ENCODE measurements around the gene ACAA2. TPM values are rescaled to one million over a fixed set of nuclear protein-coding genes. Genes with fewer than 3 reads are reported as not detected.
A peak's percentile ranks its signal among the peaks of the same experiment; 100 is the strongest.
"Not testable (repeated sequence)": the region's sequence is repeated elsewhere in the genome, so short reads cannot be mapped to it uniquely, and the experiment has no call there.

ACAA2 gene
- total and polyA plus RNA-seq, 2 experiments from 2014 or later, result 174 to 189 TPM

- no peaks in the 10 kb centered on the region for H3K4me1 ChIP-seq (ENCODE audit: insufficient read depth)
- TF ChIP-seq EZH2phosphoT487 (IDR thresholded peaks at IDR 0.05; ENCODE audit: low read depth, severe bottlenecking, unreplicated experiment) (no peak), CTCF (IDR thresholded peaks at IDR 0.05; ENCODE audit: poor library complexity) (no peak), EZH2 (IDR thresholded peaks at IDR 0.05; ENCODE audit: borderline replicate concordance) (no peak)
- peak overlapping the region; percentile 19 for H3K4me2 ChIP-seq
- no peaks in the 10 kb centered on the region for H3K27me3 ChIP-seq
- DNase-seq (ENCODE audit: low spot score), result no peak
- H4K20me1 ChIP-seq (ENCODE audit: insufficient read depth, poor library complexity, severe bottlenecking), result no peaks in the 10 kb centered on the region
- no peaks in the 10 kb centered on the region for H3K9me3 ChIP-seq (ENCODE audit: low read depth)
- H3K36me3 ChIP-seq (replicated peaks; ENCODE audit: insufficient read depth, low read depth), result no peaks in the 10 kb centered on the region
- no peak overlapping the region for H3K4me3 ChIP-seq
- no peak overlapping the region for H3K27ac ChIP-seq
- WGBS (ENCODE audit: low lambda C conversion rate, missing lambda C conversion rate), result 55% methylated on average over 5 of the region's 5 CpGs
- H3K79me2 ChIP-seq, result no peaks in the 10 kb centered on the region
- H3K9me2 ChIP-seq (replicated peaks; ENCODE audit: insufficient read depth), result no peaks in the 10 kb centered on the region
- no peak overlapping the region for H2AFZ ChIP-seq
Observed at GRCh38 chr18:49788327-49788898, 24.9 kb downstream of the ACAA2 start.

GRCh38 chr18:49786019-49786720, 27.2 kb downstream of the ACAA2 start:
- Histone ChIP-seq H3K4me2 (no peak overlapping the region), H3K79me2 (no peaks in the 10 kb centered on the region), H3K9me3 (ENCODE audit: low read depth) (no peaks in the 10 kb centered on the region), H4K20me1 (ENCODE audit: insufficient read depth, poor library complexity, severe bottlenecking) (no peaks in the 10 kb centered on the region), H3K4me1 (ENCODE audit: insufficient read depth) (no peaks in the 10 kb centered on the region), H3K27ac (no peak overlapping the region), H3K36me3 (replicated peaks; ENCODE audit: insufficient read depth, low read depth) (no peaks in the 10 kb centered on the region), H3K27me3 (no peaks in the 10 kb centered on the region), H2AFZ (no peak overlapping the region), H3K9me2 (replicated peaks; ENCODE audit: insufficient read depth) (no peaks in the 10 kb centered on the region), H3K4me3 (no peak overlapping the region)
- TF ChIP-seq EZH2 (IDR thresholded peaks at IDR 0.05; ENCODE audit: borderline replicate concordance), result no peak
- TF ChIP-seq CTCF (IDR thresholded peaks at IDR 0.05; ENCODE audit: poor library complexity), result no peak
- no peak for TF ChIP-seq EZH2phosphoT487 (IDR thresholded peaks at IDR 0.05; ENCODE audit: low read depth, severe bottlenecking, unreplicated experiment)
- DNase-seq (ENCODE audit: low spot score), result no peak
- 89% methylated on average over 1 of the region's 1 CpG for WGBS (ENCODE audit: low lambda C conversion rate, missing lambda C conversion rate)

GRCh38 chr18:49784427-49785185, 28.7 kb downstream of the ACAA2 start:
- Histone ChIP-seq H3K9me3 (ENCODE audit: low read depth) (no peaks in the 10 kb centered on the region), H2AFZ (no peak overlapping the region), H3K4me2 (no peak overlapping the region), H3K79me2 (no peaks in the 10 kb centered on the region), H3K27ac (no peak overlapping the region), H3K36me3 (replicated peaks; ENCODE audit: insufficient read depth, low read depth) (no peaks in the 10 kb centered on the region), H3K27me3 (no peaks in the 10 kb centered on the region), H3K4me3 (no peak overlapping the region), H3K9me2 (replicated peaks; ENCODE audit: insufficient read depth) (no peaks in the 10 kb centered on the region), H4K20me1 (ENCODE audit: insufficient read depth, poor library complexity, severe bottlenecking) (no peaks in the 10 kb centered on the region), H3K4me1 (ENCODE audit: insufficient read depth) (no peaks in the 10 kb centered on the region)
- TF ChIP-seq EZH2phosphoT487 (IDR thresholded peaks at IDR 0.05; ENCODE audit: low read depth, severe bottlenecking, unreplicated experiment) (no peak), CTCF (IDR thresholded peaks at IDR 0.05; ENCODE audit: poor library complexity) (peak; percentile 29)
- no peak for DNase-seq (ENCODE audit: low spot score)
- WGBS (ENCODE audit: low lambda C conversion rate, missing lambda C conversion rate), result 64% methylated on average over 1 of the region's 1 CpG

DNA sequence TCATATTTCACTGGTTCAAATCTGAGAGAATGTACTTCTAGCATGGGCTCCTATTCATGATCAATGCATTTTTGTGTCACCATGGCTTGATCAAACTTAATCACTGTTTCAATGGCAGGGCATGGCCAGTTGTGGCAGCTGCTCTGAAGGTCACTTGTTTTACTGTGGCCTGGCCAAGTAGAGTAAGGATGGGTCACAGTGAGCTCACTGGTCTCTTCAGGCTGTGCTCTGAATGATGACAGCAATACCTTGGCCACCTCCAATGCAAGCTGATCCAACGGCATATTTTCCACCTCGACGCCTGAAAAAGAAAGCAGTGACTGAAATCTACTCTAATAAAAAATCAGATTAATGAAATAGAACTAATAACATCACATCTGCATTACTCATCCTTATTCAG, 29.7 kb downstream of the ACAA2 start:
- not testable (repeated sequence) for H3K36me3 ChIP-seq (replicated peaks; ENCODE audit: insufficient read depth, low read depth); H3K4me1 ChIP-seq (ENCODE audit: insufficient read depth); H3K27me3 ChIP-seq; H3K4me3 ChIP-seq; H3K27ac ChIP-seq; H2AFZ ChIP-seq; H3K9me2 ChIP-seq (replicated peaks; ENCODE audit: insufficient read depth); H3K9me3 ChIP-seq (ENCODE audit: low read depth); H3K79me2 ChIP-seq; DNase-seq (ENCODE audit: low spot score); H4K20me1 ChIP-seq (ENCODE audit: insufficient read depth, poor library complexity, severe bottlenecking); H3K4me2 ChIP-seq
- WGBS (ENCODE audit: low lambda C conversion rate, missing lambda C conversion rate), result 97% methylated on average over 3 of the region's 3 CpGs
